Hematopoietic multipotent progenitor cell treated with erythropoietin and hydrocortisone succinate and interleukin-3 and kit ligand, for 6 days (in vitro differentiated cells): ENCODE data around the gene ZBTB25.

Source experiments
- DNase-seq: peaks from one replicate; pipeline ENCODE4 v3.0.0-alpha.2; 2015

ZBTB25 gene

GRCh38 chr14:64513271-64513670 is 9.6 kb upstream of the ZBTB25 start:
- no peak for DNase-seq

- DNase-seq = peak; percentile 92
Measured at GRCh38 chr14:64510825-64511671, 7.4 kb upstream of the ZBTB25 start.

- DNase-seq = no peak
Measured at GRCh38 chr14:64509036-64509435, 5.4 kb upstream of the ZBTB25 start.

- DNase-seq = peak; percentile 62
Measured at GRCh38 chr14:64508215-64508776, 4.7 kb upstream of the ZBTB25 start.

- peak; percentile 21 for DNase-seq
Measured at GRCh38 chr14:64507376-64508156, 3.9 kb upstream of the ZBTB25 start.

- peak; percentile 16 for DNase-seq
Measured at GRCh38 chr14:64506721-64507120, 3.1 kb upstream of the ZBTB25 start.

GRCh38 chr14:64504897-64505794 is 1.5 kb upstream of the ZBTB25 start:
- peak; percentile 96 for DNase-seq

GRCh38 chr14:64504310-64504896 is 765 bp upstream of the ZBTB25 start, which contains the start of gene ZBTB1:
Gene ZBTB1 (plus strand): TSS chr14:64504770. CDS start chr14:64521505, 16,735 bp downstream.
- peak; percentile 88 for DNase-seq

GRCh38 chr14:64502887-64503433 is 678 bp downstream of the ZBTB25 start:
- DNase-seq = peak; percentile 76

- DNase-seq = peak; percentile 17
Measured at GRCh38 chr14:64502456-64502855, 1.2 kb downstream of the ZBTB25 start.

- DNase-seq = no peak
Measured at GRCh38 chr14:64501411-64502171, 2.0 kb downstream of the ZBTB25 start.

GRCh38 chr14:64500088-64500487 is 3.5 kb downstream of the ZBTB25 start:
- no peak for DNase-seq

- DNase-seq = no peak
Measured at GRCh38 chr14:64496764-64497163, 6.9 kb downstream of the ZBTB25 start.

GRCh38 chr14:64495252-64495651 is 8.4 kb downstream of the ZBTB25 start:
- DNase-seq = no peak

GRCh38 chr14:64493455-64493854 is 10.2 kb downstream of the ZBTB25 start:
- DNase-seq = no peak

GRCh38 chr14:64491637-64492036 is 12.0 kb downstream of the ZBTB25 start:
- no peak for DNase-seq

GRCh38 chr14:64488590-64489099 is 15.0 kb downstream of the ZBTB25 start:
- DNase-seq = no peak

- peak; percentile 64 for DNase-seq
Measured at GRCh38 chr14:64478634-64479250, 24.9 kb downstream of the ZBTB25 start.

GRCh38 chr14:64476438-64476837 is 27.2 kb downstream of the ZBTB25 start:
- DNase-seq = no peak

GRCh38 chr14:64475585-64476273 is 27.9 kb downstream of the ZBTB25 start:
- no peak for DNase-seq
